CD4-positive, alpha-beta memory T cell (primary cell): ENCODE data around the gene AKAP6. TPM values are rescaled to one million over a fixed set of nuclear protein-coding genes. Genes with fewer than 3 reads are reported as not detected.
"Not testable (repeated sequence)": the region's sequence is repeated elsewhere in the genome, so short reads cannot be mapped to it uniquely, and the experiment has no call there.

Experiments used
- CTCF ChIA-PET: fragments of 350-600 bp; sonication (Branson Sonifier 250); formaldehyde crosslinking; loops from one replicate; lab custom pipeline; 2021; ENCODE audit warnings: inconsistent platforms; ENCODE audit not compliant: partially characterized antibody; lab: Charles Lee
- POLR2A ChIA-PET: fragments of 350-600 bp; sonication (Branson Sonifier 250); formaldehyde crosslinking; loops from one replicate; lab custom pipeline; 2021; ENCODE audit not compliant: partially characterized antibody; lab: Charles Lee
- DNase-seq, 5 donors: peaks; one replicate each; pipeline versions ENCODE4 v3.0.0 to v3.0.0-alpha.2; 2020 to 2022; ENCODE audit warnings: mixed read lengths in 1 of 5
- H3K27ac ChIP-seq: one replicate; pipeline ENCODE4 v1.7.0; 2013; ENCODE audit warnings: low read depth, low read length
- H3K27me3 ChIP-seq: 2 replicates; pipeline ENCODE4 v1.7.0; 2013; ENCODE audit warnings: mild to moderate bottlenecking, low read length, moderate library complexity; ENCODE audit not compliant: insufficient read depth
- H3K36me3 ChIP-seq: 2 replicates; pipeline ENCODE4 v1.7.0; 2013; ENCODE audit warnings: mild to moderate bottlenecking, low read length, moderate library complexity; ENCODE audit not compliant: insufficient read depth
- H3K4me1 ChIP-seq: 2 replicates; pipeline ENCODE4 v1.7.0; 2013; ENCODE audit warnings: mild to moderate bottlenecking, low read length, moderate library complexity; ENCODE audit not compliant: insufficient read depth
- H3K4me3 ChIP-seq, 2 donors: one replicate each; pipeline ENCODE4 v1.7.0; 2013; ENCODE audit warnings: low read length in 2 of 2, mild to moderate bottlenecking in 1 of 2
- H3K9me3 ChIP-seq, 2 donors: one replicate each; pipeline ENCODE4 v1.7.0; 2013; ENCODE audit warnings: low read length in 2 of 2, control low read depth in 1 of 2; ENCODE audit not compliant: control insufficient read depth in 1 of 2
- H3K27ac Mint-ChIP-seq, 7 donors: one replicate each; pipeline ENCODE4 v1.8.0; 2020 to 2021; ENCODE audit warnings: mixed read lengths in 7 of 7, mild to moderate bottlenecking in 6 of 7, inconsistent platforms in 3 of 7, moderate library complexity in 3 of 7
- H3K27me3 Mint-ChIP-seq, 2 donors: one replicate each; pipeline ENCODE4 v1.8.0; 2020 to 2021; ENCODE audit warnings: mixed read lengths in 2 of 2
- H3K36me3 Mint-ChIP-seq, 2 donors: one replicate each; pipeline ENCODE4 v1.8.0; 2020 to 2021; ENCODE audit warnings: mixed read lengths in 2 of 2, inconsistent platforms in 1 of 2, mild to moderate bottlenecking in 1 of 2
- H3K4me1 Mint-ChIP-seq, 4 donors: one replicate each; pipeline ENCODE4 v1.8.0; 2020 to 2021; ENCODE audit warnings: mixed read lengths in 4 of 4, mild to moderate bottlenecking in 1 of 4
- H3K4me3 Mint-ChIP-seq, 8 donors: one replicate each; pipeline ENCODE4 v1.8.0; 2020 to 2021; ENCODE audit warnings: mixed read lengths in 8 of 8, mild to moderate bottlenecking in 7 of 8, moderate library complexity in 6 of 8, inconsistent platforms in 3 of 8
- H3K9me3 Mint-ChIP-seq, 8 donors: one replicate each; pipeline ENCODE4 v1.8.0; 2020 to 2021; ENCODE audit warnings: mixed read lengths in 8 of 8, mild to moderate bottlenecking in 5 of 8, inconsistent platforms in 3 of 8, moderate library complexity in 1 of 8
- intact Hi-C: fragments of 100-400 bp; cut with micrococcal nuclease; formaldehyde crosslinking; loops from one replicate; pipeline ENCODE4 v1.15.1; 2023
- polyA plus RNA-seq, 2 donors: library from polyadenylated mRNA; unstranded; fragments of 300-500 nt; fragmentation: Illumina TruSeq; gene quantifications; one replicate each; pipeline ENCODE4 v1.2.3, GENCODE V29; 2021
- total RNA-seq, 2 experiments: library from RNA; stranded (reverse); gene quantifications; one replicate each; pipeline ENCODE4 v1.2.3, GENCODE V29; 2021

Gene AKAP6
- total and polyA plus RNA-seq, 4 experiments from 2014 or later: 0.98 to 4.4 (median 3.7) TPM; not detected in 1

DNA sequence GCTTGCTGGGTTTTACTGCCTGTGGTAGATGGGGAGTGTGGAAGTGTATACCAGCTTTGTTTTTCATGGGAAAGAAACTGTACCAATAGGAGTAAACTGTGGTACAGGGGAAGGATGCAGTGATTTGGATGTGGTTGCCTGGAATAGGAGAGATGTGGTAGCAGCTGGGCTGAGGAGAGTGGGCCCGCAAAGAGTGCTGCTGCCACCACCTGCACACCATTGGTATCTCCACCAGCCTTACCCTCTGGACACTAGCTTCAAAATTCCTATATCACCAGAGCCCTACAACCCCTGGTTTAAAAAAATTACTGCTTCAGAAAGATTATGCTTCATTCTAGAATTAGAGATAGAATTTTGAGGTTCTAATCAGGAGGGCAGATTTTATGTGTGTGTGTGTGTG, 53.6 kb downstream of the AKAP6 start:
- Histone ChIP-seq H3K4me1 (no peaks in the 10 kb centered on the region), H3K27me3 (no peaks in the 10 kb centered on the region), H3K4me3 (no peak overlapping the region), H3K9me3 (no peaks in the 10 kb centered on the region), H3K27ac (no peak overlapping the region), H3K36me3 (no peaks in the 10 kb centered on the region)
- Mint-ChIP-seq H3K9me3 (no peaks in the 10 kb centered on the region), H3K4me1 (peaks cover 0 to 7% (median 4%) of the 10 kb centered on the region in 4 donors), H3K27ac (no peak overlapping the region), H3K27me3 (no peaks in the 10 kb centered on the region), H3K4me3 (no peak overlapping the region), H3K36me3 (no peaks in the 10 kb centered on the region)
- ChIA-PET POLR2A (no interaction called here), CTCF (no interaction called here)
- intact Hi-C loops: no loop called here
- DNase-seq: no peak

DNA sequence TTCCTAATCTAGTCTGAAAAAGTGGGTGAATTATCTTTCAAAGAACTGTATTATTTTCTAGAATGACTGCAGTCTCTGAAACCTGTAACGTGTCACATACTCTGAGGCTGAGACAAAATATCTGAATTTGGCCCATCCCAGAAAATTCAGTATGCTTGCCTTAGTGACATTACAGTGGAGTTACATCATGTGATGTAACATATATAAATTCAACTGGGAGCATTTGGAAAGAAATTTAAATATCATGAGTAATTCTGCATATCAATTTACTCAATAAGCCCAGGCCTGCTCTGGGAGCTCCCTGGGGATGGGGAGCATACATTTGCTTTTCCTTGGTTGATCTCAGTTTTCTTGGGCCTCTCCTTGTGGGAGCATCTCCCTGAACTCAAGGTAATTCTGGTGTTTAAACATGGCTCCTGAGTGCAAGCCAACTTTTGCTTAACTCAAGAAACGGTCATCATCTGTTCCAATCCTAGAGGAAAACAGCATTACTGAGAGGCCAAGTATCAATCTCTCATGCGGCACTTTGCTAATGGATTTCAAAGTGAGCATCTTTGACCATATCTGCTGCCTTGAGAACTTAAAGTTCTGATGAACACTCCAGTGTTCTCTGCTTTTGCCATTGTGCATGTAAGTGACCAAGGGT, 54.4 kb downstream of the AKAP6 start:
- ChIA-PET POLR2A (no interaction called here), CTCF (no interaction called here)
- H3K36me3 ChIP-seq: no peaks in the 10 kb centered on the region
- intact Hi-C loops: no loop called here
- Mint-ChIP-seq H3K36me3 (no peaks in the 10 kb centered on the region), H3K9me3 (peaks cover 0 to 4% (median 2%) of the 10 kb centered on the region in 8 donors), H3K27ac (no peak overlapping the region), H3K4me1 (peaks cover 0 to 7% (median 4%) of the 10 kb centered on the region in 4 donors), H3K4me3 (no peak overlapping the region), H3K27me3 (no peaks in the 10 kb centered on the region)
- no peak overlapping the region for H3K27ac ChIP-seq
- no peaks in the 10 kb centered on the region for H3K27me3 ChIP-seq
- H3K9me3 ChIP-seq: no peaks in the 10 kb centered on the region
- DNase-seq: no peak
- no peak overlapping the region for H3K4me3 ChIP-seq
- H3K4me1 ChIP-seq: no peaks in the 10 kb centered on the region

DNA sequence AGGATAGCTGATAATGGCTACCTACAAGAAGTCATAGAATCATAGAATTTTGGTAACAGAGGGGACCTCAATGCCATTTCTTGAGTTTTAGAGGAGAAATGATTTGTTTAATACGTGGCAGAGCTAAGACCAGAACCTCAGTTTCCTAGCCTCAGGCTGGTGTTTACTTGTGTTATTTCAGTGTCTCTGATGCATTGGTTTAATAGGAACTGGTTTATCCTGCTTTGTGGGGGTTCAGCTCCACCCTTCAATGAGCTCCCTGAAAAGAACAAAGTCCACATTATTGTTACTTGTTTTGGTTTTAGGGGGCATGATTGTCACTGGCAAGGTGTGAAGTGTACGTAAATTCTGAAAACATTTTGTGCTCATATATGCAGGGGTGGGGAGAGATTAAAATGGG, 55.4 kb downstream of the AKAP6 start:
- Histone ChIP-seq H3K9me3 (no peaks in the 10 kb centered on the region), H3K4me1 (no peaks in the 10 kb centered on the region), H3K27me3 (no peaks in the 10 kb centered on the region), H3K27ac (no peak overlapping the region), H3K36me3 (no peaks in the 10 kb centered on the region), H3K4me3 (no peak overlapping the region)
- no peak overlapping the region for H3K4me3 Mint-ChIP-seq
- intact Hi-C loops: no loop called here
- ChIA-PET POLR2A (no interaction called here), CTCF (no interaction called here)
- H3K36me3 Mint-ChIP-seq: no peaks in the 10 kb centered on the region
- peaks cover 0 to 13% (median 5%) of the 10 kb centered on the region in 8 donors for H3K9me3 Mint-ChIP-seq
- H3K27ac Mint-ChIP-seq: no peak overlapping the region
- H3K4me1 Mint-ChIP-seq: peaks cover 0 to 5% (median 2%) of the 10 kb centered on the region in 4 donors
- DNase-seq: no peak
- H3K27me3 Mint-ChIP-seq: no peaks in the 10 kb centered on the region

DNA sequence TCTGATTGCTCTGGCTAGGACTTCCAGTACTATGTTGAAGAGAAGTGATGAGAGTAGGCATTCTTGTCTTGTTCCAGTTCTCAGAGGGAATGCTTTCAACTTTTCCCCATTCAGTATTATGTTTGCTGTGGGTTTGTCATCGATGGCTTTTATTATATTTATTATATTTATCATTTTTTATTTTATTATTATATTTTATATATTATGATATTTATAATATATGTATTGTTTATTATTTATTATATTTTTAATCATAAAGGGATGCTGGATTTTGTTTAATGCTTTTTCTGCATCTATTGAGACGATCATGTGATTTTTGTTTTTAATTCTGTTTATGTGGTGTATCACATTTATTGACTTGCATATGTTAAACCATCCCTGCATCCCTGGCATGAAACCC, 58.2 kb downstream of the AKAP6 start:
- POLR2A ChIA-PET, H3K27ac ChIP-seq, H3K27ac Mint-ChIP-seq, H3K36me3 ChIP-seq, H3K27me3 Mint-ChIP-seq, intact Hi-C loops, H3K4me1 ChIP-seq, H3K4me3 Mint-ChIP-seq, H3K9me3 ChIP-seq, DNase-seq, CTCF ChIA-PET, H3K27me3 ChIP-seq, H3K4me1 Mint-ChIP-seq, H3K36me3 Mint-ChIP-seq, H3K4me3 ChIP-seq: not testable (repeated sequence)
- H3K9me3 Mint-ChIP-seq: peaks cover 0 to 29% (median 11%) of the 10 kb centered on the region in 8 donors

DNA sequence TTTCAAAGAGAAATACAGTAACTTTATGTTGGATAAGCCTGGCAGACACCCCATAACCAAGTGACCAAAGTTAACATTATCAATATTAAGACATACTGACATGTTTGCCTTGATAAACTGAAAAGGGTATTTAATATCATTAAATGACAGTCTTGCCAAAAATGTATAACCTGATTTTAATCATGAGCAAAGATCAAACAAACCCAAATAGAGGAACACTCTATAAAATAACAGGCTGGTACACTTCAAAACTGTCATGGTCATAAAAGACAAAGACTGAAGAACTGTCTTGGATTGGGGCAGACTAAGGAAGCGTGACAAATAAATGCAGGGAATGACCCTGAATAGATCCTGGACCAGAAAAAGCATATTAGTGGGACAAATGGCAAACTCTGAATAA, 64.0 kb downstream of the AKAP6 start:
- Mint-ChIP-seq H3K36me3 (no peaks in the 10 kb centered on the region), H3K27me3 (no peaks in the 10 kb centered on the region), H3K4me1 (no peaks in the 10 kb centered on the region), H3K27ac (no peak overlapping the region), H3K4me3 (no peak overlapping the region), H3K9me3 (peaks cover 0 to 29% (median 11%) of the 10 kb centered on the region in 8 donors)
- POLR2A ChIA-PET: no interaction called here
- no peak for DNase-seq
- intact Hi-C loops: no loop called here
- CTCF ChIA-PET: no interaction called here
- Histone ChIP-seq H3K4me3 (no peak overlapping the region), H3K27ac (no peak overlapping the region), H3K4me1 (no peaks in the 10 kb centered on the region), H3K27me3 (no peaks in the 10 kb centered on the region), H3K9me3 (no peaks in the 10 kb centered on the region), H3K36me3 (no peaks in the 10 kb centered on the region)

DNA sequence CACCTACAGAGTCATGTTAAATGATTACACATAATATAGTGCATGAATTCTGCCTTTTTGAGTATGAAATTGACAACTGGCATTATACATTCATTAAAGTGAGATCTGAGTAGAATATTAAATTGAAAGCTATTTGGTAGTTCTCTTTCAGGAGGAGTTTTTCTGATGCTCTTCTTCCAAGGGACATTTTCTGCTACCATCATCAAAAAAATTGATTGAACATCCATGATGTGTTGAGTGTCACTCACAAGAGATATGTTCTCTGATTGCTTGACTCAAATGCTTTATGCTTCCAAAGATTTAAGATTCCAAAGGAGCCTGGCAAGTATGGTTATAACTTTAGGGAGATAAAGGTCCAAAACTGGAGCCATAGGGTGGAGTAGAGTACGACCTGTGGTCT, 64.9 kb downstream of the AKAP6 start:
- Histone ChIP-seq H3K4me1 (no peaks in the 10 kb centered on the region), H3K27me3 (no peaks in the 10 kb centered on the region), H3K36me3 (no peaks in the 10 kb centered on the region), H3K4me3 (no peak overlapping the region), H3K27ac (no peak overlapping the region), H3K9me3 (no peaks in the 10 kb centered on the region)
- intact Hi-C loops: no loop called here
- ChIA-PET POLR2A (no interaction called here), CTCF (no interaction called here)
- Mint-ChIP-seq H3K27me3 (no peaks in the 10 kb centered on the region), H3K27ac (peak overlapping the region in 1 of 7 donors; percentile 36), H3K4me3 (no peak overlapping the region), H3K9me3 (peaks cover 0 to 20% (median 6%) of the 10 kb centered on the region in 8 donors), H3K4me1 (no peaks in the 10 kb centered on the region), H3K36me3 (no peaks in the 10 kb centered on the region)
- DNase-seq: no peak

DNA sequence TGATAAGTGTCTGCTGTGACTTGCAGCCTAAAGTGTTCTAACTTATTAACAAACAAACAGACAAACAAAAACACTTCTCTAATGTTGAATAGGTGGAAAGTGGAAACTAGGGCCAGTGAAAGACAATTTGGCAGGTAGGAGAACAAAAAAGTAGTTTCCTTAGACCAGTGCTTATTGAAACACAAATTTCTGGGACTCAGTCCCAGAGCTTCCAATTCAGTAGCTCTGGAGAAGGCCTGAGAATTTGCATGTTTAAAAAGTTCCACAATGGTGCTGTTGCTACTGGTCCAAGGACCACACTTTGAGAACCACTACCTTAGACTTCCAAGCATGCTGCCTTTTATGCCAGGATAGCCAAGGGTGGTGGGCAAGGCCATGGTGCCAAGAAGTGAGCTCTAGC, 67.8 kb downstream of the AKAP6 start:
- Mint-ChIP-seq H3K4me3 (no peak overlapping the region), H3K36me3 (no peaks in the 10 kb centered on the region), H3K27ac (no peak overlapping the region), H3K27me3 (no peaks in the 10 kb centered on the region), H3K9me3 (no peaks in the 10 kb centered on the region), H3K4me1 (no peaks in the 10 kb centered on the region)
- no peak for DNase-seq
- no peaks in the 10 kb centered on the region for H3K9me3 ChIP-seq
- no peaks in the 10 kb centered on the region for H3K4me1 ChIP-seq
- ChIA-PET POLR2A (no interaction called here), CTCF (no interaction called here)
- intact Hi-C loops: no loop called here
- no peaks in the 10 kb centered on the region for H3K36me3 ChIP-seq
- no peak overlapping the region for H3K27ac ChIP-seq
- no peak overlapping the region for H3K4me3 ChIP-seq
- H3K27me3 ChIP-seq: no peaks in the 10 kb centered on the region
